ENCODE results near the gene NPSR1.

NPSR1 gene

GRCh38 chr7:34723338-34723737 is 65.3 kb downstream of the NPSR1 start:
- no peak for DNase-seq (ENCODE audit: low spot score)

GRCh38 chr7:34723866-34724490 is 66.0 kb downstream of the NPSR1 start:
- no peak for DNase-seq (ENCODE audit: low spot score)

- DNase-seq (ENCODE audit: low spot score), result no peak
These were observed 68.2 kb downstream of the NPSR1 start for GRCh38 chr7:34726221-34726620.

- no peak for DNase-seq (ENCODE audit: low spot score)
These were observed 69.5 kb downstream of the NPSR1 start for GRCh38 chr7:34727464-34727995.

- no peak for DNase-seq (ENCODE audit: low spot score)
These were observed 70.1 kb downstream of the NPSR1 start for GRCh38 chr7:34728156-34728555.

- no peak for DNase-seq (ENCODE audit: low spot score)
These were observed 76.8 kb downstream of the NPSR1 start for GRCh38 chr7:34734771-34735170.

- DNase-seq (ENCODE audit: low spot score), result no peak
These were observed 77.5 kb downstream of the NPSR1 start for GRCh38 chr7:34735526-34735925.

GRCh38 chr7:34739651-34740300 is 81.8 kb downstream of the NPSR1 start:
- no peak for DNase-seq (ENCODE audit: low spot score)

GRCh38 chr7:34740840-34741239 is 82.8 kb downstream of the NPSR1 start:
- no peak for DNase-seq (ENCODE audit: low spot score)

- no peak for DNase-seq (ENCODE audit: low spot score)
These were observed 89.3 kb downstream of the NPSR1 start for GRCh38 chr7:34747176-34747781.

GRCh38 chr7:34747867-34748727 is 90.1 kb downstream of the NPSR1 start:
- DNase-seq (ENCODE audit: low spot score), result peak; percentile 18

GRCh38 chr7:34748728-34749089 is 90.7 kb downstream of the NPSR1 start:
- DNase-seq (ENCODE audit: low spot score), result no peak

GRCh38 chr7:34749446-34749845 is 91.4 kb downstream of the NPSR1 start:
- no peak for DNase-seq (ENCODE audit: low spot score)

GRCh38 chr7:34750209-34750608 is 92.2 kb downstream of the NPSR1 start:
- DNase-seq (ENCODE audit: low spot score), result no peak

GRCh38 chr7:34750636-34751035 is 92.6 kb downstream of the NPSR1 start:
- DNase-seq (ENCODE audit: low spot score), result no peak

GRCh38 chr7:34751725-34752643 is 94.0 kb downstream of the NPSR1 start:
- no peak for DNase-seq (ENCODE audit: low spot score)

- DNase-seq (ENCODE audit: low spot score), result no peak
These were observed 94.9 kb downstream of the NPSR1 start for GRCh38 chr7:34752929-34753328.

GRCh38 chr7:34755008-34755407 is 97.0 kb downstream of the NPSR1 start:
- no peak for DNase-seq (ENCODE audit: low spot score)

GRCh38 chr7:34756025-34756437 is 98.0 kb downstream of the NPSR1 start:
- no peak for DNase-seq (ENCODE audit: low spot score)

GRCh38 chr7:34756691-34757090 is 98.7 kb downstream of the NPSR1 start:
- DNase-seq (ENCODE audit: low spot score), result no peak

- no peak for DNase-seq (ENCODE audit: low spot score)
These were observed 99.6 kb downstream of the NPSR1 start for GRCh38 chr7:34757570-34758110.

Data from HuH-7 (cell line).